HG03097 (cell line): Measurements from ENCODE around the gene POLN.
"Not testable (repeated sequence)": the region's sequence is repeated elsewhere in the genome, so short reads cannot be mapped to it uniquely, and the experiment has no call there.

Source experiments
- ATAC-seq: cut with Tn5 transposase; IDR thresholded peaks from one replicate; pipeline ENCODE4 v1.9.1; 2021; ENCODE audit not compliant: unreplicated experiment, low FRiP score

Gene POLN

GRCh38 chr4:2275546-2276251 is 33.8 kb upstream of the POLN start:
- no peak for ATAC-seq

GRCh38 chr4:2275044-2275397 is 33.1 kb upstream of the POLN start:
- not testable (repeated sequence) for ATAC-seq

- no peak for ATAC-seq
Observed at GRCh38 chr4:2274320-2275043, 32.6 kb upstream of the POLN start.

- no peak for ATAC-seq
Observed at GRCh38 chr4:2273657-2274319, 31.9 kb upstream of the POLN start.

- no peak for ATAC-seq
Observed at GRCh38 chr4:2273221-2273620, 31.3 kb upstream of the POLN start.

GRCh38 chr4:2272828-2273120 is 30.9 kb upstream of the POLN start:
- ATAC-seq: no peak

- no peak for ATAC-seq
Observed at GRCh38 chr4:2272026-2272827, 30.3 kb upstream of the POLN start.

- no peak for ATAC-seq
Observed at GRCh38 chr4:2271279-2272025, 29.5 kb upstream of the POLN start.

GRCh38 chr4:2270341-2271165 is 28.6 kb upstream of the POLN start:
- no peak for ATAC-seq

GRCh38 chr4:2269618-2270163 is 27.8 kb upstream of the POLN start:
- ATAC-seq: no peak

GRCh38 chr4:2269206-2269531 is 27.2 kb upstream of the POLN start:
- ATAC-seq: no peak

- no peak for ATAC-seq
Observed at GRCh38 chr4:2268357-2269205, 26.7 kb upstream of the POLN start.

- no peak for ATAC-seq
Observed at GRCh38 chr4:2267841-2268240, 25.9 kb upstream of the POLN start.

- no peak for ATAC-seq
Observed at GRCh38 chr4:2267320-2267811, 25.4 kb upstream of the POLN start.

- no peak for ATAC-seq
Observed at GRCh38 chr4:2266821-2267220, 24.9 kb upstream of the POLN start.

GRCh38 chr4:2266181-2266580 is 24.3 kb upstream of the POLN start:
- no peak for ATAC-seq

- no peak for ATAC-seq
Observed at GRCh38 chr4:2265113-2266110, 23.5 kb upstream of the POLN start.
